CD4-positive, alpha-beta T cell treated with Interleukin-6 for 4 hours (primary cell): Measurements from ENCODE around the gene NINL.
A peak's percentile ranks its signal among the peaks of the same experiment; 100 is the strongest.

Experiments
- DNase-seq: peaks from one replicate; pipeline ENCODE4 v3.0.0-alpha.2; 2020; ENCODE audit warnings: mixed read lengths

Gene NINL

DNA sequence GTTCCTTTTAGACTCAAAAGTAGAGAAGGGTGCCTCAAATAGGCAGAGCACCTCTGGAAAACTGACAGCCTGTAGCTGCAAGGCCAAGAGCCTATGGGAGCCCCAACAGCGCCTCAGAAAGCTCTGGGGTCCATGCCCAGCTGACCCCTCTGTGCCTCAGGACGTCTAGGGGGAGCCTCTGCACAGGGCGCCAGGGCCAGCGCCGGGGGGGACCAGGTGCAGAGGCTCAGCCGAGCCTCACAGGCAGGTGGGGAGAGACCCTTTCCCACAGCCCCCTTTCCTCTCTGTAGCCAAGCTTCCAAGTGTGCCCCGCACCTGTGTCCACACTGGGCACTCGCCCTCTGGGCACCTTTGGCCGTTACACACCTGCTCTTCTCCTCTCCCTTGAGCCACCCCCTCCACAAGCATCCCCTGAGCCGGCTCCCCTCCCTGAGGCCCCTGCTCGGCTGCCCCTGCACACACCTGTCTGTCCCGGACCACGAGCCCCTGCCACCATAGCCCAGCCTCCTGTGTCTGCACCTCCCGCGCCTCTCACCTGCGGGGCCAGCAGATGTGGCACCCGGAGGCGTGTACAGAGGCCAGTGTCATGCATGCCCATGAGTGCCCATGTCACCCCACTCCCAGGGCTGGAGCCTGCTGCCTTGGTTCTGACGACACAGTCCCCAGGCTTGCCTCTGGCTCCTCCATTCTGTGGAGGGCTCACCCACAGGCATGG is 124.6 kb downstream of the NINL start:
- DNase-seq = no peak

DNA sequence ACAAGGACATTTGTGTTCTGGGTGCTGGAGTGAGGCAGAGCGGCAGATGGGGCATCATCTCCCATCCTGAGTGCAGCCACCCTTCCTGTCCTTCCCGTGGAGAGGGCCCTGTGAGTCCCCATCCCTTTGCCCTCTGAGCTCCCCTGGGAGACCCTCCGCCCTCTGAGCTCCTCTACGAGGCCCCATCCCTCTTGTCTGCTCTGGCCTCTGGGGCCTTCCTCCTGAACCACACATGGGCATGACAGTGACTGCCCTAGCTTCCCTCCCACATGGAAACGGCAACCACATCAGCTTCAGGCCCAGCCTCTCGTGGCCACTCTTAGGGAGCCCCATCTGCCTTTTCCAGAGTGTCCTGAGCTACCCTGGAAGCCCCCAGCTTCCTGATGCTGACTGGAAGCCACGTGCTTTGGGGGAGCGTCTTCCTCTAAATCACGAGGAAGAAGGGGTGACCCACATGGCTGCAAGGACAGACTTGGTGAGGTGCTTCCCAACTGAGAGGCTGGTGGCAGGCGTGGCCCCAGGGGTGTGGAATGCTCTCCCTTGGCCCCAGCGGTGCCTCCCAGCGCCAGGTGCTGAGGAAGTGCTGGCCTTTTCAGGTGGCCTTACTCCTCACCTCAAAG is 125.3 kb downstream of the NINL start:
- no peak for DNase-seq

DNA sequence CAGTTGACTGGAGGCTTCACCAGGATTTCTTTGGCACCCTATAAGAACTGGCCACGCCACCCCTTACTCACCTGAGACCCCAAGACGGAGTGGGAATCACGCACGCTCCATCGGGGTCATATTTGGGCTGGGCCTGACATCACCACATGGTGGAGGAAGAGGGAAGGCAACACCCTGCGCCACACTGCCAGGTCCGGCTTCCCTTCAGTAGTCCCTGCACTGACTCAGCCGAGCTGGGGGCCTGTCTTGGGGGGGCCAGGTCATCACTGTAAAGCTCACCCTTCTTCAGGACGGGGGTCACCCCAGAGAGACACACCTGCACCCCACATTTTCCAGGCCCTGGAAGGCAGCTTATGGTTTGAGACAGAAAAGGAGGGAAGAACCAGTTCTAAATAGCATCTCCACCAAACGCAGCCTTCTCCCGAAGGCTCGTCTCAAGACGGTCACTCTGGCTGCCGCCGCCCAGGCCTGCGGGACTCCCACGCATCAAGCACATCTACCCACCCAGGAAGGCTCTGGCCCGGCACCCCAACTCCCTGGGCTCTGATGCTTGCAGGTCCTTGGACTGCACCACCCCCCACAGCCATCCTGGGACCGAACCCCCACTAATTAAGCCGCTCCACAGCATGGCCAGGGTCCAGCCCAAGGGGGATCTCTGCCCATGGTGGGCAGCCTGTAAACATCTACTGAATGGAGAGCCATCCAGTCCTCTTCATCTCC is 126.1 kb downstream of the NINL start:
- no peak for DNase-seq

DNA sequence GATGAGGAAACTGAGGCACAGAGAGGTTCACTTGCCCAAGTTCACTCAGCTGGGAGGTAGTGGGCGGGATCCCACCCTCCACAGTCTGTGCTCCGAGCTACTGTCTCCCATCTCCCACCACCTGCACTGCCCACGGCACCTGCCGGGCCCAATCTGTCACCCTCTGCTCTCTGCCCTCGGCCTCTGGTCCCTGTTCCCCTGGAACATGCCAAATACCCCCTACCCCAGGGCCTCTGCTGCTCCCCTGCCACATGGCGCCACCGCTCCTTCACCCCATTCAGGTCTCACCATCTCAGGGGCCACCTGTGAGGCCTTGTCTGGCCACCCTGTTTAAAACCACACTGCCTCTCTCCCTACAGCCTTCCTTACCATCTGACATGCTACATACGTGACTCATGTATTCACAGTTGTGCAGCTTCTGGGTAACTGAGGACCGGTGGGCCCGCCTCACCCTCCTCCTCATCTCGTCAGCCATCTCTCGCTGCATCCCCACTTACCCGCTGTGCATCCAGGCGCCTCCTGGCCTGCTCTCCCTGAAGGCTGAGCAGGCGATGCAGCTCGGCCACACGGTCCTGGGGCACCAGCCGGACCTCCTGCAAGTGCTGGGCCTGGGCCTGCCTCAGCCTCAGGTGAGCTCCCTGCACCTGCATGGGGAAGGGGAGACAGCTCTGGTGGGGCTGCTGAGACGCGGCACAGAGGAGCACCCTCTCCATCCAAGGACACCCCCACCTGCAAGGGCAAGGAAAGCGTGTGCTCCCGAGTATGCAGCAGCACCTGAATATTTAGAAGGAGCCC is 127.2 kb downstream of the NINL start:
- no peak for DNase-seq

DNA sequence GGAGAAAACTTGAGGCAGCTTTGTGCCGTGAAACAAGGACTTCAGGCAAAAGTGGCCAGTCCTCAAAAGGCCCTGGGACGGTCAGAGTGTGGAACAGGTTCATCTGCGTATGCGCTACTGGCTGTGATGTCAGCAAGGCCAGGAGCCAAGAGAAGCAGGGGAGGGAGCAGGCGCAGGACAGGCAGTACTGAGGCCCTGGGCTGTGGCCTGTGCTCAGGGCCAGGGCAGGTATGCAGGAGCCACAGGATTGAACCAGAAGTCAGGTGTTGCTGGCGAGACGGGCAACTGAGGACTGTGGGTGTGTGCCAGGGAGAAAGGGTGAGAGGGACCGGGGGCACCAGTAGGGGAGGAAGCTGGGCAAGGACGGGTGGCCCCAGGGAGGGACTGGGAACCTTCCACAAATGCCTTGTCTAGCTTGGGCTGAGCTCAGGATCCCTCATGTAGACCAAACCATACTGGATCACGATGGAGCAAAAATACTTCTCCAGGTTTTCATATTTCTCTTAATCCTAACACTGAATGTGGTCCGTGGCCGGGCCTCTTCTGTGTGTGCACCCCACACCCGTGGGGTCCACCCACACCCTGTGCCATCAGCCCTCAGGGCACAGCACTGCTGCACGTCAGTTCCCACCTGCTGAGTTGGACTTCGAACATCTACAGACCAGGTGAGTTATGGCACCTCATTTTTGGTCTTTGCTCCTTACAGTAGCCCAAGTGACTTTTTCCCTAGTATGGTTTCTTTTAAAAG is 131.0 kb downstream of the NINL start:
- DNase-seq = no peak

DNA sequence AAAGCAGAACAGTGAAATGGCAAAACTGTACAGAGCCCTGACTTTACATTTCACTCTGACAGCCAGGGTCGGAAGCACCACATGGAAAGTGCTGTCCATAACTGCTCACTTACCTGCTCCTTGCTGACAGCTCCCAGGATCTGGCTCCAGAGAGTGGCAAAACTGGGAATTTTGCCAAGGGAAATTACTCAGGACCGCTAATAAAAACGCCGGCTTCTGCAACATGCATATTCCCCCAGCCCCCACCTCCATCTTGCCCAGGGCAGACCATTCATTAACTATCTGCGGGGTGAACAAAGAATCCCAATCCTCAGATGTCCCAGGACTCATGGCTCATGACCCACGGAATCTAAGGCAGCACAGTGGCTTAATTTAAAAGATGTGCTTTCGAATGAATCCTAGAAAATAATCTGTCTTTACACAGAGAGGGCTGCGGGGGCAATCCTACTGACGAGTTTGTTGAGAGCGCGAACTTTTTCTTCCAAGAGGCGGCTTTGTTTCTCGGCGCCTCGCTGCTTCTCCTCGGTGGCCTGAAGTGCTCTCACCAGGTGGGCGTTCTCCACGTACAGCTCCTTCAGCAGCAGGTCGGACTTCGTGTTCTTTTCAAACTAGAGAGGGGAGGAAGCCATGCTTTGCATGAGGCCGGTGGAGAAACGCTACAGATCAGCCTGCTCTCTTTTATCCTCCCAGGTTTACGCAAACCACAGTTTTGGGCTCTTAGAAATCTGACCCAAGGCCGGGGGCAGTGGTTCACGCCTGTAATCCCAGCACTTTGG is 132.1 kb downstream of the NINL start:
- no peak for DNase-seq

DNA sequence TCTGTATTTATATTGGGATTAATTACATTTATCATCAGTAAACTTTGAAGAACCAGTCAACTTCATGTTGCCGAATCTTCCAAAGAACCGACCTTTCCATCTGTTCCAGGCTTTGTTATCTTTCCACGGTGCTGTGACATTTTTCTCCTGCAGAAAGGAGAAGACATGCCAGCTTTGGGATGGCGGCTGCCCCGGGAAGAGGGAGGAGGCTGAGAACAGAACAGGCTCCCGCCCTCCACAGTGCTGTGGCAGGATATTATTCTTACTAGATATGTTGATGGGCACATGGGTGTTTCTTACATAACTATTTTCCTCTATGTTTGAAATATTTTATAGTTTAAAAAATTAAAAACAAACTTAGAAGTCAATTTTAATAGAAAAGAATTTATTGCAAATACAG is 133.0 kb downstream of the NINL start:
- DNase-seq = no peak

DNA sequence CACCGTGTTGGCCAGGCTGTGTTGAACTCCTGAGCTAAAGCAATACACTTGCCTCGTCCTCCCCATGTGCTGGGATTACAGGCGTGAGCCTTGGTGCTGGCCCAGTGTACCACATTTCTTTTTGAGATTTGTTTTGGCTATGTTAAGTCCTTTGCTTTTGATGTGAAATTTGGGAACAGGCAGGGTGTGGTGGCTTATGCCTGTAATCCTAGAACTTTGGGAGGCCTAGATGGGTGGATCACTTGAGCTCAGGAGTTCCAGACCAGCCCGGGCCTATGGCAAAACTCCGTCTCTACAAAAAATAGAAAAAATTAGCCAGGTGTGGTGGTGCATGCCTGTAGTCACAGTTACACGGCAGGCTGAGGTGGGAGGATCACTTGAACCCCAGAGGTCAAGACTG is 137.7 kb downstream of the NINL start:
- DNase-seq = no peak

DNA sequence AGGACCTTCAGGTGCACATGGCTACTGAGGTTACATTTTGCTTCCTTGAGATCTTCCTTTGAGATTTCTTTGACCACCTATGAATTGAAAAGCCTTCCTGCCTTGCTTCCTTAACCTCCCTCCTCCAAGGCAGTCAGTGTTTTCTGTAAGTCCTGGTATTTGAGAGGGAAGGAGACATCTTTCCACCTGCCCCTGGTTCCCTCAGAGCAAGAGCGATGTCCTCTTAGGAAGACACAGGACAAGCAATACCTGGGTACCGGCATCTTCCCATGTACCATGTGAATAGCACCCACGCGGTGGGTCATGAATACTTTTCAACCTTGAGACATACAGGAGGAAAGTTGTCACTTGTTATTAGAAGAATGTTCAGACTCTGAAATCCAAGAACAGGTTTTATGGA is 140.8 kb downstream of the NINL start:
- no peak for DNase-seq

DNA sequence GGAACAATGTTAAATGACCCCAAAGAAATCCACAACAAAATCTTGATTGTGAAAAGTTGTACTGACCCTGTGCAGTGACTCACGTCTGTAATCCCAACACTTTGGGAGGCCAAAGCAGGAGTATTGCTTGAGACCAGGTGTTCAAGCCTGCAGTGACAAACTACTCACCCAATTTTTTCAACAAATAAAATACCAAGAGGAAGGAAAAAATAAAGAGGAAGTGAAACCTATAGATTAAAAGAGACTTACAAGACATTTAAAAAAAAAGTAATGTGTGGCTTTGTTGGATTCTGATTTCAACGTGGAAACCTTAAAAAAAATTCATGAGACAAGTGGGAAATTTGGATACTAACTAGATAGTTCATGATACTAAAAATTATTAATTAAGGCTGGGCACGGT is 146.0 kb downstream of the NINL start:
- no peak for DNase-seq

DNA sequence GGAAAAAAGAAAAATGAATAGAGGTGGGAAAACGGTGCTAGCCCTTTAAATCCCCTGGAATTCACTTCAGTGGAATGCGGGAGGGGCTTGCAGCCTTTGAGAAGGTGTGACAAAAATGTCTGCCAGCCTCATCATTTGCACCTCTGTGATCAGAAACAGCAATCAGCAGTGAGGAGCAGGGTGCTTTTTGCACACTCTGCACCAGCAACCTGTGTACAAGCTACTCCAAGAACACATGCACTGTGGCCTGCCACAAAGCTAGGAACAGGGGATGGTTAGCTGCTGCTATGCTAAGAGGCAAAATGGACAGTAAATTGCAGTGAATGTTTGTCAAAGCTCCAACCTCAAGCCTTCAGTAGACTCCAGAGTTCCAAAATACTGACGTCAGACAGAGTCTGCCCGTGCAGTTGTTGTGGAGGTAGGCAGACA is 148.2 kb downstream of the NINL start:
- DNase-seq = no peak

DNA sequence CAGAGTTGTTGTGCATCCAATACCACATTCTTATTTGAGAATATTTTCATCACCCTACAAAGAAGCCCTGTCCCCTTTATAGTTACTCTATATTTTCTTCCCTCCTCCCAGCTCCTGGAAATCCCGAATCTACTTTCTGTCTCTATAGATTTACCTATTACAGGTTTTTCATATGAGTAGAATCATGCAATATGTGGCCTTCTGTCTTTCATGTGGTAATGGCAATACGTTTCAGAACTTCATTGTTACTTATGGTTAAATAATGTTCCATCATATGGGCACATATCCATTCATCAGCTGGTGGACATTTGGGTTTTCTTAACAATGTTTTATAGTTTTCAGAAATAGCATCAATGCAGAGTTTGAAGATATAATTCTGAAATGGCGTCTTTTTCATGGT is 160.8 kb downstream of the NINL start:
- DNase-seq = no peak

DNA sequence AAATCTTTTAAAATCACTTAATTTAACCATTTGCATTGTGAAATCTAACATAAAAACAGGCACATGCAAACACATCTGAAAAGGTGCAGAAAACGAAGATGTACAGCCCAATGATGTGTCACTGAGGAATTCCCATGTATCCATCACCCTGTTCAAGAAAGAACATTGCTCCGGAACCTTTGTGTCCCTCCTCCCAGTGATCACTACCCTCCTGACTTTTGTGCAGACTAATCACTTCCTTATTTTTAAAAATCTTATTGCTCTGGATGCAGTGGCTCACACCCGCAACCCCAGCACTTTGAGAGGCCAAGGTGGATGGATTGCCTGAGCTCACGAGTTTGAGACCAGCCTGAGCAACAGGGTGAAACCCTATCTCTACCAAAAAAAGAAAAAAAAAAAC is 163.3 kb downstream of the NINL start:
- no peak for DNase-seq

DNA sequence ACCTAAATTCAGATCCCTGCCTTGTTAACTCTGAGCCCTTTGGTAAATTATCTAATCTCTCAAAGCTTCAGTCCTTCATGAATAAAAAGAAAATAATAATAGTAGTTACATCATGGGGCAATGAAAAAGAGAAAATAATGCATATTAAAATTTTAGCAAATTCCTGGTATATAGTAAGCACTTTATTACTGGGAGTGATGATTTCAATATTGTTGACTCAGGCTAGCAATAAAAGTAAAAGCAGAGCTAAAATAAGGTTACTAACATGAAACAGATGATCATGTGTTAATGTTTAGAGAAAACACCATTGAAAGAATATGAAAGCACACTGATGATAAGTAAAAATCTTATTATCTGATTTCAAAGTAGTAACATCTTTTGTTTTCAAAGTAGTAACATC is 164.2 kb downstream of the NINL start:
- no peak for DNase-seq

DNA sequence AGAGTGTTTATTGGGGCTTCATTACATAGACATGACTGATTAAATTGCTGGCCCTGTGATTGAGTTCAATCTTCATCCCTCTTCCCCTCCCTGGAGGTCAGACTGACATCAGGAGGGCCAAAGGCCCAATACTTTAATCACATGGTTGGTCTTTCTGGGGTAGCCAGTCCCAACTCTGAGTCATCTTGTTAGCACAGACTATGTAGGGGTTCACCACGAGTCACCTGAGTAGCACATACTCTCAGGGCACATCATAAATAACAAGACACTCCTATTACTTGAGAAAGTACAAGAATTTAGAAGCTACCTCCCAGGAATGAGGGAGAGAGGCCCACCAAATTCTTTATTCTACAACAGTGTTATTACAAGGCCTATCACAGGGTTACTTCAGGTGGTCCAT is 166.6 kb downstream of the NINL start:
- DNase-seq = no peak

DNA sequence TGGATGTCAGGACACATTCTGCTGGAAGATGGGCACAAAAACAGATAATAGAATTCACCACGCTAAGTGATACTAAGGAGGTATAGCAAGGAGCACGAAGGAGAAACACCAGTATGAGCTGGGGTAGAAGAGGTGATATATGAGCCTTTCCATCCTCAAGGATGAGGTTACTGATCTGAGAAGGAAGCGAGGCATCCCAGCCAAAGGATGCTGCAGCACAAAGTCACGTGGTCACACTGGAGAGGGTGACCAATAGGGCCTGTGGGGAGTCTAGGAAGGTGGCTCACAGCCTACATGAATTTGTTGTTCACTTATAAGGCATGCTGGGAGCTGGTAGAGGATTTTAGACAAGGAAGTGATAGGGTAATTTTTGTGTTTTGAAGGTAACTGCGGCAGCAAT is 176.4 kb downstream of the NINL start:
- DNase-seq = no peak

DNA sequence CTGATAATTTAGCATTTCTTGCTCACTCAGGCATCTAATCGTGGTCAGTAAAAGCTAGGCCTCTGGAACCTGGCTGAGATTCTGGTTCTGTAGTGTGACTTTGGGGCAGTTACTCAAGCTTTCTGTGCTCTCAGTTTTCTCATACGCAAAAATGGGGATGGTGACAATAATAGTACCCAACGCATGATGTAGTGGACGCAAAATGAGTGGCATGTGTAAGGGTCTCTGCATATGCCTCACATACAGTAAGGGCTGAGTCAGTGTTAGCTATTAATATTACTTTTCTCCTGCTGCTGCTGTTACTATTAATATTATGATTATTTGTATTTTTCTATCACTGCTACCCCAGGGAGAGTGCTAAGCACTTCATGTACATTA is 177.2 kb downstream of the NINL start:
- DNase-seq = no peak

DNA sequence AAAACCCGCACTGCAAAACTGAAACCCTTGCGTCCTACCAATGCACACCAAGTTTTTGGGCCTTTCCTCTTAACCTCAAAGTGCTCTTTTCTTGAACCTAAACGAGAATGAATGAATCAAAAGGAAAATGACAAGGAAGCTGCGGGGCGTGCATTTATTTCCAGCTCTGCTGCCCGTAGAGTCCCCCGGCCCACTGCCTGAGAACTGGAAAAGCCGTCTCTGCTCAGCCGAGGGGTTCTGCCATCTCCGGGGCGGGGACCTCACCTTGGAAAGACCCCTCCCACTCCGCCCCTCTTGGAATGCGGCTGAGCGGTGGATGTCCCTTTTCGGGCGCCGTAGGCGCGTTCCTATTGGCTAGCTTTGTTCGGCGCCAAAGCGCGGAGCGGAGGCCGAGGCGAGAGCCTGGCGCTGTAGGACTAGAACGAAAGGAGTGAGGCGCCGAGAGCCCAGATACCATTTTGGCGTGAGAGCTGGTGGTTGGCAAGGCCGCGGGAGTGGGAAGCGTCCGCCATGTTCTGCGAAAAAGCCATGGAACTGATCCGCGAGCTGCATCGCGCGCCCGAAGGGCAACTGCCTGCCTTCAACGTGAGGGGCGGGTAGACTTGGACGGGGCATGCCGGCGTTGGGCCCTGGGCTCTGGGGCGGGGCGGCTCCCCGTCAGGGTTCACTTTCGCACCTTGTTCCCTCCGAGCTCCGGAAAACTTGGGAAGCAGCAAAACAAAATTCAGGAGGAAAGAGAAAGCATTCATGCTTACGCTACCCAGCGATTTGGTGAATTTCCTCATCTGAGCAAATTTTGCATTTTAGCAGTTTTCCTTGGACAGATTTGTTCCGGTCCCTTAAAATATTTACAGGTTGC is 177.8 kb downstream of the NINL start, which contains the start of gene GINS1:
Gene GINS1, plus strand, starts transcription at position 363 of the 859 bp plus-strand sequence. Its CDS starts 148 bp downstream, at position 511.
- DNase-seq = peak; percentile 74
